Fibroblast of pulmonary artery (primary cell): ENCODE measurements around the gene CTSV.
A peak's percentile ranks its signal among the peaks of the same experiment; 100 is the strongest.
"Not testable (repeated sequence)": the region's sequence is repeated elsewhere in the genome, so short reads cannot be mapped to it uniquely, and the experiment has no call there.

Source experiments
- DNase-seq: peaks from one replicate; pipeline ENCODE4 v3.0.0-alpha.2; 2010; ENCODE audit warnings: low read depth
- H3K4me3 ChIP-seq: replicated peaks from 2 replicates; pipeline ENCODE4 v1.5.1; 2011; ENCODE audit warnings: low read depth, mild to moderate bottlenecking, control low read depth, low read length, moderate library complexity
- TF ChIP-seq, protein P1 (sequence below): IDR thresholded peaks from 2 replicates; pipeline ENCODE4 v1.5.1; 2011; ENCODE audit warnings: mild to moderate bottlenecking, control low read depth, low read length, inconsistent platforms; ENCODE audit errors: missing control alignments

The CTSV gene

DNA sequence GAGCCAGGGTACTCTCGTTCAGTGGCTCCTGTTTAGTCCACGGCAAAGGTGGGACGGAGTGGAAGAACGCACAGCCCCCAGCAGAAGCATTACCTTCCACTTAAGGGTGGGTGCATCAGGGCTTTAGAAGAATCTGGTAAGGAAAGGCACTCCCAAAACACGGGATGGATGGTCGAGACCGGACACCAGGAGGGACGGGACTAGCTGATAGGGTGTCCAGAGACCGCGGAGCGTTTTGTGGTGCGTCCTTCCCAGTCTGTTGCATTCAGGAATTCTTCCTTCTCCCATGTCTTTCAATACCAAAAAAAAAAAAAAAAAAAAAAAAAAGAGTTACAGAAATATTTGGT, 545 bp upstream of the CTSV start:
- DNase-seq = peak; percentile 75
- peak overlapping the region; percentile 62 for H3K4me3 ChIP-seq
- TF ChIP-seq, protein P1, sequence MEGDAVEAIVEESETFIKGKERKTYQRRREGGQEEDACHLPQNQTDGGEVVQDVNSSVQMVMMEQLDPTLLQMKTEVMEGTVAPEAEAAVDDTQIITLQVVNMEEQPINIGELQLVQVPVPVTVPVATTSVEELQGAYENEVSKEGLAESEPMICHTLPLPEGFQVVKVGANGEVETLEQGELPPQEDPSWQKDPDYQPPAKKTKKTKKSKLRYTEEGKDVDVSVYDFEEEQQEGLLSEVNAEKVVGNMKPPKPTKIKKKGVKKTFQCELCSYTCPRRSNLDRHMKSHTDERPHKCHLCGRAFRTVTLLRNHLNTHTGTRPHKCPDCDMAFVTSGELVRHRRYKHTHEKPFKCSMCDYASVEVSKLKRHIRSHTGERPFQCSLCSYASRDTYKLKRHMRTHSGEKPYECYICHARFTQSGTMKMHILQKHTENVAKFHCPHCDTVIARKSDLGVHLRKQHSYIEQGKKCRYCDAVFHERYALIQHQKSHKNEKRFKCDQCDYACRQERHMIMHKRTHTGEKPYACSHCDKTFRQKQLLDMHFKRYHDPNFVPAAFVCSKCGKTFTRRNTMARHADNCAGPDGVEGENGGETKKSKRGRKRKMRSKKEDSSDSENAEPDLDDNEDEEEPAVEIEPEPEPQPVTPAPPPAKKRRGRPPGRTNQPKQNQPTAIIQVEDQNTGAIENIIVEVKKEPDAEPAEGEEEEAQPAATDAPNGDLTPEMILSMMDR = no peak

DNA sequence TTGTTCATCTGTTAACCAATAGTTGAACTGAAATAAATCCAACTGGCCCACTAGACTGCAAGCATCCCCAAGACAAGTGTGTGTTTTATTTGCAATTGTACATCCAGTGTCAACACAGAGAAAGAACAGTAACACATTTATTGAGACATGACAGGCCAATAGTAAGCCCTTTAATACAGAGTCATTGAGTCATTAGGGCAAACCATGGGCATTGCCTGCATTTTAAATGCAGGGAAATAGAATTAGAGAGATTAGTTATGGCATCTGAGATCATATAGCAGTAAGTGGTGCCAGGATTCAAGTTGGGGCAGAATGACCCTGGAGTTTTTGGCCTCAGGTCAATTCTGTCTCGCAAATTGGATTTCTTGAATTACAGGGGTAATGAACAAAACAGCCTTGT, 15.4 kb downstream of the CTSV start:
- DNase-seq, H3K4me3 ChIP-seq: not testable (repeated sequence)

DNA sequence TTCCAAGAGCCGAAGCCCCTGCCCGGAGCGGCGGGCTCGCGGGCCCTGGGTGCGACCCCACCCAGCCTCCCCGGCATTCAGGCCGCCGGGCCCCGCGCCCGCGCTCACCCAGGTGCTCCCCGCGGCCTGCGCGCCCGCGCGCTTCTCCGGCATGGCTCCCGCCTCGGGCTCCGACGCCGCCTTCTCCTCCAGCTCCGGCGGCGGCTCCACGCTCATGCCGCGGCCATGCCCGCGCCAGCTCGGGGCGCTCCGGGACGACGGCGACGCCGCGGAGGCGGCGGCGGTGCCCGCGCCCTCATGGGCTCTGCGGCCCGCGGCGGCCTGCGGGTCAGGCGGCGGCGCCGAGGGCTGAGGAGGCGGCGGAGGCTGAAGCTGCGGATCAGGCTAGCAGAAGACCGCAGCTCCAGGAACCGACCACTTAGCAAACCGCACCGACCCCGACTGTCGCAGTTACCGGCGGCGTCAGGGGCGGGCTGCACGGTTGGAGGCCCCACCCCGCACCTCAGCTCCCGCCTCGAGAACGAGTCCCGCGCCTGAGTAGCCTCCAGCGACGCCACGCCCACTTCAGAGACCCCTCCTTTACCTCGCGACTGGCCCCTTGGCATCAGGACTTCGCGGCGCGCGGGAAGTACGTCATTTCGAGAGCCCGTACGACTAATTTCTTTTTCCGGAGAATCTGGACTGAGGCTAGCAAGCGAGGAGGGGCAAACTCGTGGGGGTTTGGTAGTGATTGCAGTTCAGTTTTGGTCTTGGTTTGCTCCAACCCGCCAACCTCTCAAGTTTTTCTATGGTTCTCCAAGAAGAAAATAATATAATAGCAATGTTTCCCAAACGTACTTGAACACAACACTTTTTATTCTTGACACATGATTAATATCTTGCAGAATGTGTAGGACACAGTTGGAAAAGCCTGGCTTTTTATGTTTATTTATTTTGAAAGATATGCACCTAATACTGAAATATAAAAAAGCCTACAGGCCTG, 25.5 kb downstream of the CTSV start:
- peak; percentile 72 for DNase-seq
- H3K4me3 ChIP-seq = peak overlapping the region; percentile 60

DNA sequence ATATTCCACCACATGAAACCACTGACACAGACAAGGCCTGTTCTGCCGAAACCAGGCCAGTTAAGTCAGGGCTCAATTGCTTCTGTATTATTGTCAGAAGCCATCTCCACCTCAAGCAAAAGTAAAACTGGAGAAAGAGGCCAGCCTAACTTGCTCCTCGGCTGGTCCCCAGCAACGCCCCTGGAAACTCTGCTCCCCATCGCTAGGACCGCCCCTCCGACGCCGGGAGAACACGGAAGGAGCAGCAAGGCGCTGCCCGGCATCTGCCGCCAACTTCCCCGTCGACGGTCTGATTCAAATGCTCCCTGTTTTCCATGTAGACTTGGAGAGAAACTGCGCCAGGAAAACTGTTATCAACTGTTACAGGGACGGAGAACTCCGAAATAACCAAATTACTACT, 26.3 kb downstream of the CTSV start:
- DNase-seq = peak; percentile 9
- H3K4me3 ChIP-seq = peak overlapping the region; percentile 60

DNA sequence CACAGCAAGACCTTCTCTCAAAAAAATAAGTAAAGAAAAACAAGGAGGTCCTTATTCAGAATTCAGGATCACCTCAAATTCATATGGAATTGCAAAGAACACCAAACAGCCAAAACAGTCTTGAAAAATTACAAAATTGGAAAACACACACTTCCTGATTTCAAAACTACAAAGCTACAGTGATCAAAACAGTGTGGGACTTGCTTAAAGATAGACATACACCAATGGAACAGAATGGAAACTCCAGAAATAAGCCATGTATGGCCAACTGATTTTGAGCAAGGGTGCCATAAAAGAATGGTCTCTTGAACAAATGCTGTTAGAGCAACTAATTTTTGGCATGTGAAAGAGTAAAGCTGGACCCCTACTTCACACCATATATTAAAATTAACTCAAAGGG, 36.7 kb downstream of the CTSV start:
- H3K4me3 ChIP-seq, DNase-seq: not testable (repeated sequence)

DNA sequence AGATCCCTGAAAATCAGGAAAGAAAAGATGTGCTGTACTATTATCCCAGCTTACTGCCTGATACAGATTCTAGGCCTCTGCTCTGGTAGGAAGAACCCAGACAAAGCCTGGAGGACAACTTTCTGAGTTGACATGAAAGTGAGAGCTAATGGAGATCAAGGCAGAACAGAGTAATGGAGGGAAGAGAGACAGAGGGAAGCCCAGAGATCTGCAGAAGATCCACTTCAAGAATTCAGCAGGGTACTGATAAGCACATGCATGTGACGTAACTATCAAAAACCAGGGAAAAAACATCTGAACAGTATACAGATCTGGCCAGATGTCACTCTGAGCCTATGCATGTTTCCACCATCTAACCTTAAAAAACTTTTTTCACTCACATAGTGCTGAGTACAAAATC, 37.6 kb downstream of the CTSV start:
- not testable (repeated sequence) for DNase-seq, H3K4me3 ChIP-seq

DNA sequence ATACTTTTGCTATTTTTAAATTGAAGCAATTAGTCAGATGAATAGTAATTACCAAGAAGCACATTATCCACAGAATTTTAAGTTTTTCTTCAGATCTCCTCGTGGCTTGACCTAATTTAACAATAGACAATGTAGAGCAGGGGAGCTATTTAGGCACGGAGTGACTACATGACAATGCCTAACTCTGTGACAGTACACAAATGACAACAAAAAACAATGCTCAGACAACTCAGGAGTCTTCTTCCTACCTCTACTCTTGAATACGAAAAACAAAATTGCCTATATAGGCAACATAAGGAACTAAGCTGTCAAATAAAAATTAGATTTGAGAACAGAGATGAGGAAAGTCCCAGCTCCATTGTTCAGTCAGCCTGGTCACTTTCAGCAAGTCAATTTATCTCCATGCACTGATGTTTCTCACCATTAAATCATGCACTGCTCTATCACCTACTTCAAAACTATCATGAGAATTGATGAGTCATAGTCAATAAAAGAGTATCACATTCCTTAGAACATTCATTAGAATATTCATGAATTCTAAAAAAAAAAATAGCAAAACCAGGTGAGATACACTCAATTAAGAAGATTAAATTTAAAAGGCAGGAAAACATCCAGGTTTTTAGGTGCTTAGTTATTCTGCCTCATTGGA, 38.7 kb downstream of the CTSV start:
- not testable (repeated sequence) for DNase-seq, H3K4me3 ChIP-seq

DNA sequence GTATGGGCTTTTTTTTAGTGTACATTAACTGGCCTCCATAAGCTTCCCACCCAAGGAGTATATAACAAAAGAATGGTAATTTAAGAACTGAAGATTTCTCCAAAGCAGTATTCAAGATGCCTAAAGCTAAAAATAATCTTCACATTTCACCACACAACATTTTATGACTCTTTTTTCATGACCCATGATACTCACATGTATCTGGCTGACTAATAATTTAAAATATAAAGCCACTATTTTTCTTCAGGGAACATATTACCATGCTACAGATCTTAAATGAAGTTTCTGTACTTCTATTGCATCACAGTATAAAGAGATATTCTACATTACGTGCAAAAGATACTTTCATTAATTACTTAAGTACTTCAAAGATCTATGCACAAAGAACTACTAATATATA, 39.2 kb downstream of the CTSV start:
- not testable (repeated sequence) for H3K4me3 ChIP-seq, DNase-seq

DNA sequence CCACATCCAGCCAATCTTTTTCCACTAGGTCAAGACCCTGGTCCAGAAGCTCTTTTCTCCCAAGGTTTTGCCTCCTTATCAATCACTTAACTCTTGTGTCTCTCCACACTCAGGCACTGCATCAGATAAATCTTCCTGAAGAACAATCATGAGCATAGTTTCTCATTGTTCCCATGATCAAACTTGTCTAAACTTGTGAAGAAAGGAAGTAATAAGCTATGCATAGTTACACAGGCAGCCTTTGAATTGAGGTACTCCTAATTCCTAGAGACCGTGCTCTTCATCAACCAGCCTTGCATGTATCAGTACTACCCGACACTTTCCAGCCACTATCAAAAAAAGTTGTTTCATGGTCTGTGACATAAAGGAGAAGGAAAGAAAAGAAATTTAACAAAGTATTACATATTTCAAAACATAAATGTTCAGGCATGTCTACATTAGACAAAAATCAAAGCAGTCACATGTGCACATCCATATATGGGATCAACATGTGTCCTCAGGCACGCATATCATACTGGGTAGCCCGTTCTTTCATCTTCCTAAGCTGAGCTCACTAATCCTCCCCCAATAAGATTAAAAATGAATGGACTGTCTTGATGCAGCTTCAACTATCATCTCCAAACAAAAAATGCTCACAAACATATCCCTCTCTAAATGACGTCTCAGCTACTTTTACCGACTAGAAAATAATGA, 41.8 kb downstream of the CTSV start:
- H3K4me3 ChIP-seq, DNase-seq: not testable (repeated sequence)

DNA sequence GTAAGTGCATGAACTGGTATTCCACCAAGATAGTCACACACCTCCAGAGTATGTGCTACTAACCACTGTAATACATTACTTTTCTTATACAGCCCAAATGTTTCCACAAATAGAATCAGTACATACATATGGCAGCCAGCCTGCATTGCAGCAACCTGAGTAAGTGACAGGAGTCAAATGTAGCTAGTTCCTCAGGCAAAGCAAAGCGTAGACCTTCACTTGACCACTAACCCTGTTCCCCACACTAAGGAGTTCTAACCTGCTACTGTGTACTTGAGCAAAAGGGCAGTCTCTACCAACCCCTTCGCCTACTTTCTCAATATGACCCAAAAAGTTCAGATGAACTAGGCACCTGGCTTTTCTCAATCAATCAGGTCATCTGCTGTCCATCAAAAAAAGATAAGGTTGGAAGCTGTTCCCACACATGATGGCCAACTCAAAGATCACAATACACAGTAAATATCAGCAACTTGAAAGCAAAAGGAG, 44.4 kb downstream of the CTSV start:
- DNase-seq, H3K4me3 ChIP-seq: not testable (repeated sequence)

DNA sequence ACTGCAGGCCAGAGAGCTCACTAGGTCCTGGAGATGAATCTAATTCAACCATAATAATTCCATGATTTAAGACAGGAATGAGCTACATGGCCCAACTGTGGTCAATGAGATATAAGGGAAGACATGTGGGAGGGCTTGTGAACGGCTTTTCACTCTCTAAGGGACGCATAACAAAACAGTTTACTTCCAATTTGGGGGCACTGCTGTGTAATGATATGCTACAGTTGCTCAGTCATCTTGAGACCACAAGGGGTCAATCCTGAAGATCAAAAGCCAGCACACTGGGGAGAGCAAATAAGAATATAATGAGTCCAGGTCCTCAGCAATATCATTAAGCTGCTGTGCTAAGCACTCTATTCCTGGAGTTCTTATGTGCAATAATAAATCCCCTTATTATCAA, 46.6 kb downstream of the CTSV start:
- not testable (repeated sequence) for DNase-seq, H3K4me3 ChIP-seq

DNA sequence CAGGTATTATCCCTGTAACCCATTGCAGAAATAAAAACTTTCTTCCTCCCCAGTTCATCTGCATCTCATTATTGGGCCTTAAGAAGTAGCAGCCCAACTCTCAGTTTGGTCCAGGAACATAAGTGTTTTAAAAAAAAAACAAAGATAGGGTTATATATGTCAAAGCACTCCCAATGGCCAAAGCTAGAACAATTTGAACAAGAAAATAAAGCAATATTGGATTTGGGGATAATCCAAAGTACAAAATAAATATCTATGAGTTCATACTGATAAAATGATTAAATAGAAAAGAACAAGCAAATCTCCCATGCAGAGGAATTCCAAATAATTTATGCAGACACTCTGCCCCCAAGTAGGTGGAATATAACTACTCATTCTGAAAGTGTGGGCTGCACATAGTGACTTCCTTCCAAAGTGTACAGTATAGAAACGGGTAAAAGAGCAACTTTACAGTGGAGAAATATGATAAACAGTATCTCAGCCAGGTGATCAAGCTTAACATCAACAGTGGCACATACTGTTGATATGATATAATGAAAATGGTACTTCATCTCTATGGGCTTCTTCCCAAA, 49.1 kb downstream of the CTSV start:
- H3K4me3 ChIP-seq, DNase-seq: not testable (repeated sequence)

DNA sequence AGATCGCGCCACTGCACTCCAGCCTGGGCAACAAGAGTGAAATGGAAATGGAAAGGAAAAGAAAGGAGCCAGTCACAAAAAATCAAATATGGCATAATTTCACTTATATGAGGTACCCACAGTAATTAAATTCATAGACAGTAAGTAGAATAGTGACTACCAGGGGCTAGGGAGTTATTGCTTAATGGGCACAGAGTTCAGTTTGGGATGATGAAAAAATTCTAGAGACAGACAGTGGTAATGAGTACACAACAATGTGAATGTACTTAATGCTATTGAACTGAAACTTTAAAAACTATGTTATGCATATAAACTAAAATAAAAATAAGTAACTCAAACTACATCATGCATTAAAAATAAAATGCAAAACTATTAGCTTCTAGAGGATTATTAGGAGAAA, 54.1 kb downstream of the CTSV start:
- not testable (repeated sequence) for H3K4me3 ChIP-seq, DNase-seq

DNA sequence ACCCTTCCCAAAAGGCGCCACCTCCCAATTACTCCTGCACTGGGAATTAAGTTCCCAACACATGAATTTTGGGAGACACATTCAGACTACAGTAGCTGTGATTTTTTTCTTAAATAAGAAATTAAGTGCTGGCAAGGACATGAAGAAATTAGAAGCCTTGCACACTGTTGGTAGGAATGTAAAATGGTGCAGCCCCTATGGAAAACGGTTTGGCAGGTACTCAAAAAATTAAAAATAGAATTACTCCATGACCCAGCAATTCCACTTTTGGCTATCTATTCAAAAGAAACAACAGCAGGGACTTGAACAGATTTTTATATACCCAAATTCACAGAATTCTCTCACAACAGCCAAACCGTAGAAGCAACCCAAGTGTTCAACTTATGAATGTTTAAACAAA, 54.8 kb downstream of the CTSV start:
- not testable (repeated sequence) for DNase-seq, H3K4me3 ChIP-seq

DNA sequence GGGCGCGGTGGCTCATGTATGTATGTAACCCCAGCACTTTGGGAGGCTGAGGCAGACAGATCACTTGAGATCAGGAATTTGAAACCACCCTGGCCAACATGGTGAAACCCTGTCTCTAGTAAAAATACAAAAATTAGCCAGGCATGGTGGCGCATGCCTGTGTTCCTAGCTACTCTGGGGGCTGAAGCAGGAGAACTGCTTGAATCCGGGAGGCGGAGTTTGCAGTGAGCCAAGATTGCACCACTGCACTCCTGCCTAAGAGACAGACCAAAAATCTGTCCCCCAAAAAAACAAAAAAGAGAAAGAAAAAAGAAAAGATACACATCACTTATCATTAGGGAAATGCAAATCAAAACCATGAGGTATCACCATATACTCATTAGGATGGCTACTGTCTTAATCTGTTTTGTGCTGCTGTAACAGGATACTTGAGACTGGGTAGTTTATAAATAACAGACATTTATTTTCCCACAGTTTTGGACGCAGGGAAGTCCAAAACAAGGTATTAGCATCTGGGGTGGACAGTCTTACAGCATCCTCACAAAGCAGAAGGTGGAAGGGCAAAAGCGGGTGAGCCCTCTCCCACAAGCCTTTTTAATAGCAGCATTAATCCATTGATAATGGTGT, 55.3 kb downstream of the CTSV start:
- not testable (repeated sequence) for DNase-seq, H3K4me3 ChIP-seq
